ENCODE measurements around the gene PPP3R2.
"Not testable (repeated sequence)": the region's sequence is repeated elsewhere in the genome, so short reads cannot be mapped to it uniquely, and the experiment has no call there.

Gene PPP3R2

DNA sequence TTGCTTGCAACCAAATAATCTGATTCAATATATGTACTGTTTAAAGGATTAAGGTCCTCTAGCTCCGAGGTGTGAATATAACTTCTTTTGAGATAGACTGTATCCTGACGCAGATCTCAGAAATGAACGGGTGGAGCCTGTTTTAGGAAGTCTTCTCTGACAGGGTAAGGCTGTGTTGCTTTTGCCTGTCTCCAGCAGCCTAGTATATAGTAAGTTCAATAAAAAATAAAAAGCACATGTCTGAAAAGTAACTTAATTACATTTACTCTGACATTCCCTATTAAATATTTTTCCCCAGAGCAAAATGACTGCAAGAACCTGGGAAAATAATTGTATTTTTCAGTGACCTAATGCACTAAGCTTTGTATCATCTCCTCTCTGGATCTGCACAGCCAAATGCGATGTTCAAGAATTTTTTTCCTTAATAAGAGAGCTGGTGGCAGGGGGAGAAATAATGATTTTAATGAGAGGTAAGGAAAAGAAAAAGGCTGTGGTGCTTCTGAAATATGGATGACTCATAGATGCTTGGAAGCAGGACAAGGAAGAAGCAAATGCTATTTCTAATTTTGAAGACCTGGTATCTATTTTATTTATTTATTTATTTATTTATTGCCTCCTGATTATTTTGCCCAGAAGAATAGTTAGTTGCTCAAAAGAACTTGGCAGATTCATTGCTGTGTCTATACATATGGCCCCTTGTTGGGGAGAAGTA lies 7.3 kb downstream of the PPP3R2 start:
- no peak for DNase-seq

DNA sequence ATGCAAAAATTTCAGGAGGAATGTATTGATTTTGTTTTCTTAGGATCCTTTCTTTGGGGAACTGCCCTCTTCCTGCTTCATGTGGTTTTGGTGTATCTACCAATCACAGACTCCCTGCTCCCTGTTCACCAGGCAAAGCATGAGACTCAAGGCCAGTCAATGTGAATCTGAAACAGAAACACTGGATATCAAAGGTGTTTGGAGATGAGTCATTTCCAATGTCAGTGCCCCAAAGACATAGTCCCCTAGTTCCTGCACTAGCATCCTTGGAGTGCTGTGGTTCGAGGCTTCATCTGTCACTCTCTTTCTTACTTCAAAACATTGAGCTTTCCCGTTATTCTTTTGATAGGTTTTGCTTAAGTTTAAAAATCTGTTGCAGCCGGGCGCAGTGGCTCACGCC lies 8.1 kb downstream of the PPP3R2 start:
- no peak for DNase-seq

DNA sequence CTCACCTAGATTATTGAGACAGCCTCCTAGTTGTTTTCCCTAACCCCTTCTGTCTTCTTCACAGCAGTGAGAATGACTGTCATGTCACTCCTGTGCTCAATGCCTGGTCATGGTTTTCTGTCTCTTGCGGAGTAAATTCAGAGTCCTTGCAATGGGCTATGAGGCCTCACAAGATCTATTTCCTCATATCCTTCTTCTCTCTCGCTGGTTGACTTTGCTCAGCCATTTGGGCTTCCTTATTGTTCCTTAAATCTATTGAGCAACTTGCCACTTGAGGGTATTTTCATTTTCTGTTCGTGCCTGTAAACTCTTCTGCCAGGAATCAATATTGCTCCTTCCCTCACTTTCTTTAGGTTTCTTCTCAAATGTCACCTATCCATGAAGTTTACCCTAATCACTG lies 9.0 kb downstream of the PPP3R2 start:
- no peak for DNase-seq

DNA sequence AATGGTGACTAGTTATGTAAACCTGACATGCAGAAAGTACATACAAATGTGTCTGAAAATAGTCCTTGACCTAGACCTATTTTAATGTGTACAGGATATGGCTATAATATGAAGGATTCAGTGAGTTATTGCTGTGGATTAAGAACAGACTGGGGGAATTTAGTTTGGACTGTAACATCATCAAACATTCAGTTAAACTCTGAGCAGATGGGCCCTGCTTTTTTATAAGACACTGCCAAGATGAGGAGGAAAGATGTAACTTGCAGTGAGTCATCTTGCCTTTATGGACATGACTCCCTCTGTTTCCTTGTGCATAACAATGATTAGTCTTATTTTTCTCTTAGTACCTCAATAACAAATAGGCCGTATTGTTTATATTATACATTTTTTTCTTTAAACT lies 12.2 kb downstream of the PPP3R2 start:
- DNase-seq: no peak

DNA sequence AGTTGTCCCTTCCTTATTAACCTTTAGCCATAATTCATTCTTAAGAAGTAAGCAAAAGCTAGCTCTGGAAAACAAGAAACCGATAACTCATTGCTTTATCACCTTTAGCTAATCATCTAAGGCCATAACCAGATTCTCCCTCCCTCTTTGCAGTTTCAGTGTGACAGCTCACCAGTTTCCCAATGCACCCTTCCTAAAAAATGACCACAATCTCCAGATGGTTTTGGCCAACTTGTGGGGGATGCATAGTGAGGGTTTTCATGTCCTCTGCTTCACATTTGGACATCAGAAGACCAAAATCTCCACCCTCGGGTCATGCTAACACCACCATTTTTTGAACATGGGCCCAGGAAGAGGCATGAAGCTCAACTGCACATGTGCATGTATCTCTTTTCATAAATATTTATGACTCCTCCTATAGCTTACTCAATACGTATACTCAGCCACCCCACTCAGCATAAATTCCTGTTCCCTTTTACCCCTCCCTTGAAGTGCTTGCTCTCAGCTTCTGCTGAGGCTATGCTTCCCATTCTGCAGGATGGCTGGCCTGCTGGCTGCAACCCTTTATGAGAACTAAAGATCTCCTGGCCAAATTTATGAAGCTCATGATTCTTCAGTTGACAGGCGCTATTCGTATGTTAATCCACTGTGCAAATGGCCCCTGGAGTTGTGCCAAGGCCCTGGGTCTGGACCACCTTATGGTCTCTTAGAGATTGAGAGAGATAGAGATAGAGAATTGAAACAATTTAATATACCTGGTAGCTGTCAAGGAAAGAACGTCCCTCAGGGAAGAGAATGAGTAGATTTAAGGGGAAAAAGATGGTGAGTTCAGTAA lies 14.8 kb downstream of the PPP3R2 start:
- DNase-seq: no peak

DNA sequence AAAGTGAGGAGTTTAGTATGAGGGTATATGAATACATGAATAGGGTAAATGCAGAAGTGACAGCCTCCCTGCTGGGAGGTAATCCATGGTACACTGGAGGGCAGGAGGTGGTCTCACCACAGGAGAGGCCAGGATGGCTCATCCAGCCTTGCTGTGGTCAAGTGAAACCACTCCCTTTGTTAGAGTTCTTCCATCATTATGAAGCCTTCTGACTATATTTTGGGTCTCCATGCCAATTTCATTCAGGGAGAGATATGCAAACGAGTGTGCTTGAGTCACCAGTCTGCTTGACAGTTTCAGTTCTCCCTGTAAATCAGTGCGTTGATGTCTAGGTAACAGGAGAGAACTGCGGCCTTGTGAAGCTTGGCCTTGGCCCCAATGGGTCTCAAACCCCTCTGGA lies 16.4 kb downstream of the PPP3R2 start:
- no peak for DNase-seq

DNA sequence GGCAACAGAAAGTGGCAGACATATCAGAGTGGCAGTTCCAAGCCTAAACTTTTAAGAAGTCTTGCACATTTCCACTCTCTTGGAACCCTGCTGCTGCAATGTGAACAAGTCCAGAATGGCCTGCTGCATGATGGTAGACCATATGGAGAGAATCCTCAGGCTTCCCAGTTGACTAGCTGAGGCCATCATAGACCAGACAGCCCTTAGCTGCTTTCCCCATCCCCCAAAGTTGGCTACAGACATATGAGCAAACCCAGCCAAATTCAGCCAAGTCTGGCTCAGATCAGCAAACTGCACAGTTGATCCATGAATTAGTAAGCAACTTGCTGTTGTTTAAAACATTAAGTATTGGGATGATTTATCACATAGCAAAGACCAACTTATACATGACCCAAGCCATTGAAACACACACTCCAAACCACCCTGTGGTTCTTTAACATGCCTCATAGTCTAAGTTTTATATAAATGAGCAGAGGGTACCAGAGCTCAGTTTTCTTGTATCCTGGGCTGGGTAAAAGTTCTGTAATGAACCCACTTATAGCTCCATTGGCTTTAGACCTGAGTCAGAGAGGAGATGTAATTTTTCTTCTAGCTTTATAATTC lies 19.9 kb downstream of the PPP3R2 start:
- DNase-seq: no peak

DNA sequence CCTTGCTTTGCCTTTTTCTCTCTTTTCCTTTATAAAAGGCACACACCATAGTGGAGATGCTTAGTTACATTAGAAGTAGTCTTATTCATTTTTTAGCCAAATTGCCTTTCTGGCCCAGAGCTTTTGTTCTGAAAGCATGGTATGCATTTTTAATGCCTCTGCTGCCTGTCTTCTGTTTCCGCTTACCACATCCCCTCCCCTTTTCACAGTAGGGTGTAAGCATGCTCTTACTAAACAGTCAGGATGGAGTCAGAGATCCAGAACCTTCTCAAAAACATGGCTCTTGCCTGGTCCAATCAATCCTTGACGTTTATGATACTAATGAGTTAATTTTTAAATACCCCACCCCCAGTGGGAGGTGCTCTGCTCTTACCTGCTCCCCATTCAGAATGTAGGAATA lies 22.5 kb downstream of the PPP3R2 start:
- DNase-seq: no peak

DNA sequence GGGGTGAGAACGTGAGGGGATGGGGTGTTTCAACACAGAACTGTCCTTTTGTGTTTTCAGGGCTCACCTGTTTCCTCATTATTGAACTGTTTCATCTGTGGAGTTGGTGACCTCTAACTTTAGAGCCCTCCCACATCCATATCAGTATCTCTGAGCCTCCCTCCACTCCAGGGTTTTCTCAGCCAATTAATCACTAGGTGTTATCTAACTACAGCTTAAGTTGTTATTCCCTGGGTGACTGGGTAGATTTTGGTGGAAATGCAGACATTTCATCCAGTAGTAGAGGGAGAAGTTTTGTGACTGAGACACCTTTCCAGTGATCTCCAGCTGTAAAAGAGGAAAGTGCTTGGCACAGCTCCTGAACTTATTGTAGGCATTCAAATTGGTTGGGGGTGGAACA lies 23.7 kb downstream of the PPP3R2 start:
- no peak for DNase-seq

DNA sequence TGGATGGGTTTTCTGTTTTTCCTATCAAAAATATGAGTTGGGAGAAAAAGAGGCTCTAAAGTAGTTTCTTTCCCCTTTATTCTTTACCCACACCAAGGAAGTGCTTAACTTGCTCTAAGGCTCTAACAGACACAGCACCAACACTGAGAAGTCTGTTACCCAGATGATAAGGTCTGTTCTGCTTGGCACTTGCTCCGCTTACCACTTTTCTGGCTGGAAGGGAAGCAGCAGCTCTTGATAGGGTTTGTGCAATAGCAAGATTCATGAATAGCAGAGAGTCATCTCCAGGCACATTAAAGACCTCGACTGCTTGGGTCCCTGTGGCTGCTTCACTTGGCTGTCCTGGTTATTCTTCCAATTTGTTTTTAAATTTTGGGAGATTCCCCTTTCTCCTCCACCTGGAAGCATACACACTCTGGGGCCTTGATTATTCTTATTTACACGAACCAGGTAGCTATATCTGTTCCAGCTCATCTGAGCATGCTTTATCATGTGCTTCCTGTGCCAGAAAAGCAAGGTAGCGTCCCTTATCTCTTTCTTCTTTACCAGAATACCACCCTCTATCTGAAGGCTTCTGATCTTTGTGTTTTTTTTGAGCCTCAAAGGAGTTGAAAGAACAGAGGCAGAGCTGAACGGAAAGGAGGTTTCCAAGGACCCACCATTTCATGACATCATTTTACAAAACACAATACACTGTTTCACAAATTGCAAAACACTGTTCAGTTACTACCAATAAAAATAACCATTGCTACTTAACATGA lies 24.8 kb downstream of the PPP3R2 start:
- DNase-seq: peak; percentile 52

DNA sequence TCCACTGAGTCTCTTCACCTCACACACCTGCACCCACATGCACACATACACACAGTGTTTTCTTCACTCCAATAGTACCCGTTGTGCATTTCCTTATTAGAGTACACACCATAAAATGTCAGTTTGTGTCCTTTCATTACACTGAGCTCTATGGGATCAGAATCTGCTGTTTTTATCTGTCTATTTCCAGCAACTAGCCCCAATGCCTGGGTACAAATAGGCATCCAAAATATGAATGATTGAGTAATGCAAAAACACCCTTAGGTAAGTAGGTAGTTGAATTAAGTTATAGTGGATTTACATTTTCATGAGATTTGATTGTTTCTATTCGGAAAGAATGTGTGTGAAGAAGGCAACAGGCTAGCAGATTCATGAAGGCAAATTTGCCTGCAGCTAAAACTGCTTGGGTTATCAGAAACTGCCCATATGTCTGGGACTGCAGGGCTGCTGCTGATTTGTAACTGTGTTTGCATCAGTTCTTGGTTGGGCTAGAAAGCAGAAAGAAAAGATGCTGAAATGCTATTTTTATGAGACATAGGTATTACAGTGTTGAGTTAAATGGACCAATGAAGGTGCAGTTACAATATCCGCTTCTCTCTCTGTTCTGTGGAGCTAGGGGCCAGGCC lies 26.9 kb downstream of the PPP3R2 start:
- no peak for DNase-seq

DNA sequence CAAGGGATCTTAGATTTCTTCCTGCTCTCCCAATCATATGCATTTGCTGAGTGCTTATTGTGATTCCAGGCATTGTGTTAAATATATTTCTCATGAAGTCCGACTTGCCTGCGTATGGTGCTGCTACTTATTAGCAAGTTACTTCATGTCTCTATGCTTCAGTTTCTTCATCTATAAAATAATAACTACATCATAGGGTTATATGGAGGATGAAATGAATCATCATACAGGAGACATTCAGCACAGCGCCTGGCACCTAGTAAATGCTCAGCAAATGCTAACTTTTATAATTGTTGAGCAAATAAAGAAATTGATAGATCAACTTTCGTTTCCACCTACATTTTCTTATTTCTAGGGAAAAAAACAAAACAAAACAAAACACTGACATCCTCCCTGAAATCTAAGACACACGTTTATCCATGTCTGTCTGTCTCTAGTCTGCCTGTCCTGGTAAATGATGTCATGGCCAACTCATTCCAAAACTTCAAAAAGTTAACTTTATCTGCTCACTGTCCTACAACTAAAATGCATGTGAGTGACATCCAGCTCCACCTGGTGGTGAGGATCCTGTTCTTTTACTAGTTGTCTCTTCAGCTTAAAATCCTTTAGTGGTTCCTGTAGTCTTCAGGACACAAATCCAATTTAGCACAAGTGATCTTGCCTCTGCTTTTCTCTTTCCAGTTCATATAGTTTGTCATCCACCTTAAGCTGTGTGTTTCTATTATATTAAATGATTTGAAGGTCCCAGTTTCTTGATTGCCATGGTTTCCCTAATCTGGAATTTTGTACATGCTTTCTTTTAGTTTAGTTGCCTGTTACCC lies 27.7 kb downstream of the PPP3R2 start:
- DNase-seq: peak; percentile 44

DNA sequence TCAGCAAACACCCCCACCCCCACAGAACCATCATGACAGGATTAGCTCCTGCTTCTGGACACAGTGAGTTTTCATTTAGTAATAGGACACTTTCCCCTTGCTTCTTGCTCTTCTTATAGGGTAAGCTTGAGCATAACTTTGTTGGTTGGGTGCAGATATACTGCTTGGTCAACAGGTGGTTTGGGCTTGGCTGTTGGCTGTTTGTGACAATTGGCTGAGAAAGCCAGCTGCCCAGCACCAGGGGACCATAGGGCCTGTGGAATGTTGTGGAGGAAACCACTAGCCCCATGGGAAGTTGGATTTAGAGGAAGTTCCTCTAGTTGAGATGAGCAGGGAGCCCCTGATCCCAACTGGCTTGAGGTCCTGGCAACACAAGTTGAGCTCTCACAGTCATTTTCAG lies 30.5 kb downstream of the PPP3R2 start:
- DNase-seq: no peak

DNA sequence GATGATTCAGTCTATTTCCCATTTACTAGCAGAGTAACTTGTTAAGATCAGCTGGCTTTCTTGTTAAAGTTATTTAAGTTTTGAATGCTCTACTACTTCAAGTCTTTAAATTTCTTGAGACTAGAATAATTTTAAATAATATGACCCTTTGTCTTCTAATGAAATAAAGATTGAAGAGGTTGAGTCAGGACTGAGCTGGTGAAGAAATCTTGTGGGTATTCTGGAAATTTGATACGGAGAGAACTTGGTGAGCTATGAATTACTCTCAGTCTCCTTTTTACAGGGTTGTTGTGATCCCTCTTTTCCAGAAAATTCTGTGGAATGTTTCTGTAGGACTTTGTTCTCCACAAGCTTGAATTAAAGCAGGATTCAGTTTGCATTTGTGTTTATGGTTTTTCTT lies 31.8 kb downstream of the PPP3R2 start:
- no peak for DNase-seq

DNA sequence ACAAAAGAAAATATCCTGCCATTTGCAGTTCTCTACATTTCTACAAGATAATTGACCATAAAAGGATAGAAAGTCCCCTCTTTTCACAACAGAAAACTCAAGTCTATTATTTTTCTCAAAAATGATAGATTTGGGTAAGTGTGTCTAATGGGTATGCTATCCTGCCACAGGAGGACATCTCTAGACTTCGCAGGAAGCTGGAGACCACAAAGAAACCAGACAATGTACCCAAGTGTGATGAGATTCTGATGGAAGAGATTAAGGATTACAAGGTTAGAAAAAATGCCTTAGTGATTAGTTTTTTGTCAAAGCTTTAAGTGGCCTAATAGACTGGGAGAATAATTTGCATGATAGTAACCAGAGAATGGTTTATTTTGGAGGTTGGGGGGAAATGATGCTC lies 33.0 kb downstream of the PPP3R2 start:
- DNase-seq: no peak

DNA sequence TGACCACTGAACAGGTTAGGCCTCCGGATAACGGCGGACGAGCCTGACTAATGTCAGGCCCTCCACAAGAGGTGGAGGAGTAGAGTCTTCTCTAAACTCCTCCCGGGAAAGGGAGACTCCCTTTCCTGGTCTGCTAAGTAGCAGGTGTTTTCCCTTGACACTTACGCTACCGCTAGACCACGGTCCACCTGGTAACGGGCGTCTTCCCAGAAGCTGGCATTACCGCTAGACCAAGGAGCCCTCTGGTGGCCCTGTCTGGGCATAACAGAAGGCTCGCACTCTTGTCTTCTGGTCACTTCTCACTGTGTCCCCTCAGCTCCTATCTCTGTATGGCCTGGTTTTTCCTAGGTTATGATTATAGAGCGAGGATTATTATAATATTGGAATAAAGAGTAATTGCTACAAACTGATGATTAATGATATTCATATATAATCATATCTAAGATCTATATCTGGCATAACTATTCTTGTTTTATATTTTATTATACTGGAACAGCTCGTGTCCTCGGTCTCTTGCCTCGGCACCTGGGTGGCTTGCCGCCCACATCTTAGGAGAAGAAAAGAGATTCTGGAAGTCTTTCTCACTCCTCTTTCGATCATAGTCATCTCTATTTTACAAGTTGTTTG lies 45.2 kb downstream of the PPP3R2 start:
- DNase-seq: not testable (repeated sequence)

DNA sequence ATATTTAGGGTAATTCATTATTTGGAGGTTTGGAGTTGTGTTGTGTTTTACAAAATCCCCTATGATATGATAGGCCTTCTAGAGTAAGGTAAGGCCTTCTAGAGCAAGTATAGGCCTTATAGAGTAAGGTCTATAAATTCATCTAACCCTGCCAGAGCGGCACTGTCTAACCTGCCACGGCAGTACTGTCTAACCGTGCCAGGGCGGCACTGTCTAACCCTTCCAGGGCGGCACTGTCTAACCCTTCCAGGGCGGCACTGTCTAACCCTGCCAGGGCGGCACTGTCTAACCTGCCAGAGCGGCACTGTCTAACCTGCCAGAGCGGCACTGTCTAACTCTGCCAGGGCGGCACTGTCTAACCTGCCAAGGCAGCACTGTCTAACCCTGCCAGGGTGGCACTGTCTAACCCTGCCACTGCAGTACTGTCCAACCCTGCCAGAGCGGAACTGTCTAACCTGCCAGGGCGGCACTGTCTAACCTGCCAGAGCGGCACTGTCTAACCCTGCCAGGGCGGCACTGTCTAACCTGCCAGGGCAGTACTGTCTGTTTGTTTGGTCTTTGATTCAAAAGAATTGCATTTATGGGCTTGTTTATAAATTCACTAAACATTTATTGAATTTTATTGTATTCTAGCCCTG lies 51.6 kb downstream of the PPP3R2 start:
- no peak for DNase-seq

Measured in CD4-positive, alpha-beta T cell treated with Interleukin-10 for 1 hour (primary cell).